Cortex of kidney (tissue), 1 donor: ENCODE measurements around the gene AKAP12.

ENCODE experiments used
- DNase-seq: peaks from one replicate; lab custom pipeline; 2025; lab: John Stamatoyannopoulos, UW

Gene AKAP12, protein sequence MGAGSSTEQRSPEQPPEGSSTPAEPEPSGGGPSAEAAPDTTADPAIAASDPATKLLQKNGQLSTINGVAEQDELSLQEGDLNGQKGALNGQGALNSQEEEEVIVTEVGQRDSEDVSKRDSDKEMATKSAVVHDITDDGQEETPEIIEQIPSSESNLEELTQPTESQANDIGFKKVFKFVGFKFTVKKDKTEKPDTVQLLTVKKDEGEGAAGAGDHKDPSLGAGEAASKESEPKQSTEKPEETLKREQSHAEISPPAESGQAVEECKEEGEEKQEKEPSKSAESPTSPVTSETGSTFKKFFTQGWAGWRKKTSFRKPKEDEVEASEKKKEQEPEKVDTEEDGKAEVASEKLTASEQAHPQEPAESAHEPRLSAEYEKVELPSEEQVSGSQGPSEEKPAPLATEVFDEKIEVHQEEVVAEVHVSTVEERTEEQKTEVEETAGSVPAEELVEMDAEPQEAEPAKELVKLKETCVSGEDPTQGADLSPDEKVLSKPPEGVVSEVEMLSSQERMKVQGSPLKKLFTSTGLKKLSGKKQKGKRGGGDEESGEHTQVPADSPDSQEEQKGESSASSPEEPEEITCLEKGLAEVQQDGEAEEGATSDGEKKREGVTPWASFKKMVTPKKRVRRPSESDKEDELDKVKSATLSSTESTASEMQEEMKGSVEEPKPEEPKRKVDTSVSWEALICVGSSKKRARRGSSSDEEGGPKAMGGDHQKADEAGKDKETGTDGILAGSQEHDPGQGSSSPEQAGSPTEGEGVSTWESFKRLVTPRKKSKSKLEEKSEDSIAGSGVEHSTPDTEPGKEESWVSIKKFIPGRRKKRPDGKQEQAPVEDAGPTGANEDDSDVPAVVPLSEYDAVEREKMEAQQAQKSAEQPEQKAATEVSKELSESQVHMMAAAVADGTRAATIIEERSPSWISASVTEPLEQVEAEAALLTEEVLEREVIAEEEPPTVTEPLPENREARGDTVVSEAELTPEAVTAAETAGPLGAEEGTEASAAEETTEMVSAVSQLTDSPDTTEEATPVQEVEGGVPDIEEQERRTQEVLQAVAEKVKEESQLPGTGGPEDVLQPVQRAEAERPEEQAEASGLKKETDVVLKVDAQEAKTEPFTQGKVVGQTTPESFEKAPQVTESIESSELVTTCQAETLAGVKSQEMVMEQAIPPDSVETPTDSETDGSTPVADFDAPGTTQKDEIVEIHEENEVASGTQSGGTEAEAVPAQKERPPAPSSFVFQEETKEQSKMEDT (N-terminal part only)

DNA sequence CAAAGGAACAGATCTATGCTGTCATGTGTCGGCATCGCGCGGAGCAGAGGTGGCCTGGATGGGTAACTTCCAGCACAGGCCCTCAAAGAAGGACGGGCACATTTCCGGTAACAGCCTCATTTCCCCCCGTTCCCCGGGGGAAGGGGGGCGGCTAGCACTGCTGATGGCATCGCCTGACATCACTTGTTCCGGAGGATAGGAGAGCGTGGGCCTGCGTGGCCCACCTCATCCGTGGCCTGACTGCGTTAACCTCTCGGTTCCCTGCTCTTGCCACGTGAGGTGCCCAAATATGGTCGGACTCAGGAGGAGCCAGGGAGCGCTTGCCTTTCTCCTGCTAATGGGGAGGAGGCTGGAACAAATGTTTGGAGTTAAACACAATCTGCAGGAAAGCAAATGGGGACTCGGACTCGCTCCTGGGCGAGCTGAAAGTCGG is at the start of gene AKAP12:
AKAP12 (plus strand) TSS at position 365 of the 433 bp plus-strand sequence. CDS start 596 bp downstream, outside the sequence.
- DNase-seq = no peak

DNA sequence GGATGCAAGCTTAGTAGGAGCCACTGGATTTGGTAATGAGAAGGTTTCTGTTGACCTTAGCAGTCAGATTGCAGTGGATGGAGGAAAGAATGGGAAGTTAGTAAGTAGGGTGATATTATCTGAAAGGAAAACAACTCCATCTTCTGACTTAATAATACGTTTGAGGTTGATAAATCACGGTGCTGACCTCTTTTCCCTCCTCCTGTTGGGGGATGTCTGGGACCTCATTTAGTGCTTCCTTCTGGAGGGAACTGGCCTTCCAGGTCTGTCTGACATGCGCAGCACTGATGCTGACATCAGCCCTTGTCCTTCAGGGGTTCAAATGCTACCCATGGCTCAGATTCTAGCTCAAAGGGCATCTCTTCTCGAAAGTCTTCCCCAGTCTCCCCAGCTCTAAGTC is 48.2 kb upstream of the AKAP12 start:
- DNase-seq = no peak

DNA sequence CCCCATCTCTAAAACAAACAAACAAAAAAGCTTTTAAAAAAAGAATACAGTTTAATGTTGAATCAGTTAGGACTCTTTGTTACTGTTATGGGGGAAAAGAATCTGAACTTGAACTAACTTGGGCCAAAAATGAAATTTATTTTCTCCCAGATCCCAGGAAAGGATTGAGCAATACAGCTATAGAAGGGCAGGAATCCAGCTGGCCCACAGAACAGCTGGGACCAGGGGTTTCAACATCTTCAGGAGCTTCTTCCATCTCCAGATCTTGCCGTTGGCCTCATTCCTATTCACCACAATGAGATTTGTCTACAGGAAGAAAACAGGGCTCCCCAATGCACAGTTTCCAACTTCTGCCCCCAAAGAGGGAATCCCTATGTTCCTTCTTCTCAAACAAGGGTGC is 43.2 kb upstream of the AKAP12 start:
- no peak for DNase-seq

DNA sequence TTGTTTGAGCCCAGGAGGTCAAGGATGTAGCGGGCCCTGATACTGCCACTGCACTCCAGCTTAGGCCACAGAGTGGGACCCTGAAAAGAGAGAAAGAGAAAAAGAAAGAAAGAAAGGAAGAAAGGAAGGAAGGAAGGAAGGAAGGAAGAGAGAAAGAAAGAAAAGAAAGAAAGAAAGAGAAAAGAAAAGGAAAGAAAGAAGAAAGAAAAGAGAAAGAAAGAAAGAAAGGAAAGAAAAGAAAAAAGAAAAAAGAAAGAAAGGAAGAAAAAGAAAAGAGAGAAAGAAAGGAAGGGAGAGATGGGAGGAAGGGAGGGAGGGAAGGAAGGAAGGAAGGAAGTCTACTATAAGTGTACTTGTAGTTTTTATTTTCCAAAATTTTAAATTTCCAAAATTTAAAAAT is 42.2 kb upstream of the AKAP12 start:
- no peak for DNase-seq

DNA sequence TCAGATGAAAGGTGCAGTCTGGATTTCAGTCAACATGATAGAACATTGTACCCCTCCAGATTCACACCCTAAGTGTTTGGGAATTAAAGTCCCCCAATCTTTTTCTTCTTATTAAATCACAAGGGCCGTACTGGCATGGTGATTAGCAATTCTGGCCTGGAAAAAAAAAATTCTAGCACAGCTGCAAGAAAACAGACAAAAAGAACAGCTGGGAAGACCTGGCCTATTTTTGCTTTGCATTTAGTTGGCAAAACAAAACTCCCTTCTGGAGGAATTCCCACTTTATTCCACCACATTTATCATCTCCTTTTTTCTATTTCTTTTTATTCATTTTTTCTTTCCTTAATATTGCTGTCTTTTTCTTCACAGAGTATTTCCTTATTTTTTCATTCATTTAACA is 39.8 kb upstream of the AKAP12 start:
- no peak for DNase-seq

DNA sequence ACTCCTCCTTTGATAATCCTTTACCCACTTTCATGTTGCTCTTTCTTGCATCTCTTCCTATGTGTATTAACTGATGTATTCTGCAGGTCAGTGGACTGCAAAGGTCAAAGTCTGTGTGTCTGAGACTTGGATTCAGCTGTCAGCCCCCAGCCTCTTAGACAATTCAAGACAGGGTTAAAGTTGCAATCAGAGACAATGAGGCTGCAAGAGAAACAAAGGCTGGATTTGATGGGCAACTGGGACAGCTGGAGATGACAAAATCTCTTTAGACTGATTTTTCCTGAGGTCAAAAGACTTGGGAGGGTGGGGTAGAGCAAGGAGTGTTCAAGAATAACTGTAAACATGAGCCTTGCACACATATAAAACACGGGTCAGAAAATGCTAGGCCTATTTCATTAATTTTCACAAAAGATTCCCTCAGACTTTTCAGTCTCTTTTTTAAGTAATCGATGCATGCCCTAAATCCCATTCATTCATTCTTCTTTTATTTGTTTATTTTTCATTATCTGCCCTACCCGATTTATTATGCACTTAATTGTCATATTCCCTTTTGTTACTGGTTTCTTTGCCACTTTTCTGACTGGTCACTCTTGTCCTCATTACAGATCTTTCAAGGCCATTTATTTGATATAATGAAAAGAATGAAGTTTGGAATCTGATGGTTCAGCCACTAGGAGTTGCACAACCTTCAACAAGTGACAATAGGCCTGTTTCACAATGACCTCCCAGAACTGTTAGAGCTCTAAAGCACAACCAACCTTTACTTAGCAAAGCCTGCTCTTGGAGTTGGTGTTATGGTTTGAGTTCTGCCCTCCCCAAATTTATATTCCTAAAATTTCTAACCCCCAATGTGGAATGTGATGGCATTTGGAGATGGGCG is 33.8 kb upstream of the AKAP12 start:
- DNase-seq = no peak

DNA sequence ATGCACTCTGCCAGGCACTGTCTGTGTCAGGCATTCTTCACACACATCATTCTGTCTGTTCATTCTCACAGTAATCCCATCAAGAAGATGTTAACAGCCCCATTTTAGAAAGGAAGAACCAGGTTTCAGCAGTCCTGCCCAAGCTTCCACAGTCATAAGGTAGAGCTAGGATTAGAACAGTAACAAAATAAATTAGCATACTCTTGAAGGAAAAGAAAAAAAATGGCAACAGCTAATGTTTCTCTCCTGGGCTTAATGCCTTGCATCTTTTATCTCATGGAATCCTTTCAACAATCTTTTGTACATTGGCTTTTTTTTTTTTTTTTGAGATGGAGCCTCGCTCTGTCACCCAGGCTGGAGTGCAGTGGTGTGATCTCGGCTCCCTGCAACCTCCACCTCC is 32.1 kb upstream of the AKAP12 start:
- no peak for DNase-seq

DNA sequence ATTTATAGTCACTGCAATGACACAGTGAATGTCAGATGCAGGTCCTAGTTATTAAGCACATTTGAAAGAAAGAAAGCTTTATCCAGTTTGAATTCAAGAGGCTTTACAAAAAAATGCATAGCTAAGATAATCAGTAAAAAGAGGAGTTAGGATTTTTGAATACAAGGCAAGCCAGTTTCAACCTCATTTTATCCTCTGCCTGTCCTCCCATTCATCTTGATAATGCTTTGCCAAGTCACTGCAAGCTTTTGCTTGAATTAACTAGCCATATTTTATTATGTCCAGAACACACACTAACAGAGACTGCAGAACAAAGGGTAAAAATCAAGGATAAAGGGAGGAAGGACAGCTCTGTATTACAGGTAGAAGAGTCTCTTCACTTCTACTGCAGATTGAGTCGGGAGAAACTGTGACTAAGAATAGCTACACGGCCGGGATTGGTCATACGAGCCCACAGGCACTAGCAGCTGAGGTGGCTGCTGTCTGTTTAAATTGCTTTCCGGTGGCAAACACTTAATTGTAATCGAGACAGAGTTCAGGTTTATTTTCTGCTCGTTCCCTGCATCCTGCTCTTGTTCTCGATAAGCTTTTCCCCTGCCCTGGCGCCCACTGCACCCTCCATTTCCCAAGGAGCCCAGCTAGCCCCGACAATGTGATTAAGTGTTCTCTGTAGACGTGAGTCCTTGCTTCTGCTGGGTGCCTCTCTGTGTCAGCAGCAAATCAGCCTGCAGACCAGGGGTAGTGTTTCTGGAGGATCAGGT is 30.5 kb upstream of the AKAP12 start:
- no peak for DNase-seq

DNA sequence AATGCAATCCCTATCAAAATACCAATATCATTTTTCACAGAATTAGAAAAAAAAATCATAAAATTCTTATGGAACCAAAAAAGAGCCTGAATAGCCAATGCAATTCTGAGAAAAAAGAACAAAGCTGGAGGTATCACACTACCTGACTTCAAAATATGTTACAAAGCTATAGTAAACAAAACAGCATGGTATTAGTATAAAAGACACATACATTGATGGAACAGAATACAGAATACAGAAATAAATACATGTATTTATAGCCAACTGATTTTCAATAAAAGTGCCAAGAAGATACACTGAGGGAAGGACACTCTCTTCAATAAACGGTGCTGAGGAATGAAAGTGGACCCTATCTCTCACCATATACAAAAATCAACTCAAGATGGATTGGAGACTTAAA is 28.7 kb upstream of the AKAP12 start:
- no peak for DNase-seq

DNA sequence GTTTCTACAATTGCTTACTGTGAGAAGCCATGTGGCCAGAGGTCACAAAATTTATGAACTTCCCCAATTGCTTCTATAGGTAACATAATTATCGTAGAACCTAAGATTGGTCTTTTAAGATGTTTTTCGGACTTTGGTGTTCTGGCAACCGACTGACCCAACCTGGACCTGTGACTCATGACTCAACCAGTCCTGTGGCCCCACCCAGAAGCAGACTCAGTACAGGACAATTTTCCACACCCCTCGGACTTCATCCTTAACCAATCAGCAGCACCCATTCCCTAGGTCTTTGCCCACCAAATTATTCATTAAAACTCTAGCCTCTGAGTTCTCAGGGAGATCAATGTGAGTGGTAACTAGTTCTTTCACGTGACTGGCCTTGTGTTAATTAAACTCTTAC is 26.4 kb upstream of the AKAP12 start:
- no peak for DNase-seq

DNA sequence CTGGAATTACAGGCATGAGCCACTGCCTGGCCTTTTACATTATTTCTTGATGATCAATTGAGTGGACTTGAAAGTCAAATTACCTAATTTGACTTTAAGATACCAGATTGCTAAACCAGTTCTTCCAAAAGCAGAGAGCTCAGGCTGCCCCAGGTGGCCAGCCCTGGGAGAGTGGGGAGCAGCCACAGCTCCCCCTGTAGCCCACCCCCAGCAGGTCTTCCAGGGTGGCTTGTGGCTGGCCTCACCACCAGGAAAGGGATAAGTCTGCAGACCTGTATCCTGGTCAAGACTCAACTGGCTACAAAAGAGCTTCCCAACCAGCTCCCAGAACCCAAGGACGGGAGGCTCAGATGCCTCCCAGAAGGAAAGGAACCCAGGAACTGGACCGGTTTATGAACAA is 23.8 kb upstream of the AKAP12 start:
- DNase-seq = no peak

DNA sequence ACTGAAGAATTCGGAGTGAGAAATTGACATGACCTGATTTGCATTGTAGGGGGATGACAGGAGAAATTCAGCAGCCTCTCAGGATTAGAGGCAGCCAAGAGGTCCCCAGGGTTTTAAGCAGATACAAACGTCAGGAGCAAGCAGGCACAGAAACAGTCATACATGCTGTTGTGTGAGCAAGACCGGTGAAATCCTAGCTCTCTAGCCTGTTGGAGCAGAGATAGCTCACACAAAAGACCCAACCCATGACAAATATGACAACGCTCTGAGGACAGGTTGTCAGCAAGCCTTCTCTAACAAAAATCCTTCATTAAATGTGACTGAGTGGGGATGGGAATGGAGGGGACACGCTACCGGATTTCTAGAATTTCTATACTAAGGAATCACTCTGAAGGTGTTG is 23.0 kb upstream of the AKAP12 start:
- no peak for DNase-seq

DNA sequence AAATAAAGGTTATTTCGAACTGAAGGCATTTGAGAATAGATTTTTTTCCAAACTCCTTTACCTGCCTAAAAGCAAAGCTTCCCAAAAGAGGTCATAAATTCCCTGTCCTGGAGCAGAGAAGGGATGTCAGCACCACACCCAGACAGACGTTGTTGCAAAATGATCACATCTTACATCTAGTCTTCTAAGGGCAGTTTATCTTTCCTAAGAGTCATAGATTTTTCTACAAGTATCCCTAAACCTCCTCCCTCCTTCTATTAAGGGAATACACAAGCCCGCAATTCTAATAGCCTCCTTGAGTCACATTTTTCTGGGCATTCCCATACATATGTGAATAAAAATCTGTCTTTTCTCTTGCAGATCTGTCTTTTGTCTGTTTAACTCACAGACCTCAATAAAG is 20.6 kb upstream of the AKAP12 start:
- DNase-seq = no peak

DNA sequence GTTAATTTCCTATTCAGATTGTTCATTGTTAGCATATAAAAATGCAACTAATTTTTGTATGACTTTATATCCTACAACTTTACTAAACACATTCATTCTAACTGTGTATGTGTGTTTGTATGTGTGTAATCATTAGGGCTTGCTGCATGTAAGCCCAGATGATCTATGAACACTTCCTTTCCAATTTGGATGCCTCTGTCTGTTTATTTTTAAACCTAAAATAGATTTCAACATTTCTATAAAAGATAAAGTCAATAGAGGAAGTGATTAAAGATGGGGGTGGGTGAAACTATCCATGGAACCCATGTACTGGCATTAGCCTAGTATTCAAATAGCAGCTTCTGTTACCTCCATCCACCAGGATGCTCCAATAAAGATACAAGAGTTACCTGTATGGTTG is 15.7 kb upstream of the AKAP12 start:
- DNase-seq = no peak

DNA sequence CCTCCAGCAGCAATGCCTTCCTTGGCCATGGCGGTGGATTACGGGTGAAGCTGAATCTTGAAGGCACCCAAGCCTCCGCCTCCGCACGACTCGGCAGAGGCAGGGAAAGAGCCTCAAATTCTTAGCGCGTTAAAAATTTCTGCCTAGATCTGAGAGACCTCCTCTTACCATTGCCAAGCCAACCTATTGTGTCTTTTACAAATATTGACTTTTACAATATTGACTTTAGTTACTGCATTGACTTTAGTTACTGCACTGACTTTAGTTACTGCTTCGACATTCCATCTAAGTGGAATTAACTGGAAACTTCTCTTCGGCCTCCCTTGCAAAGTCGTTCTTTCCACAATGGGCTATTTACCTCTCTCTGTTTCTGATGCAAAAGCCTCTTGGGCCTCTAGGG is 13.8 kb upstream of the AKAP12 start:
- DNase-seq = no peak

DNA sequence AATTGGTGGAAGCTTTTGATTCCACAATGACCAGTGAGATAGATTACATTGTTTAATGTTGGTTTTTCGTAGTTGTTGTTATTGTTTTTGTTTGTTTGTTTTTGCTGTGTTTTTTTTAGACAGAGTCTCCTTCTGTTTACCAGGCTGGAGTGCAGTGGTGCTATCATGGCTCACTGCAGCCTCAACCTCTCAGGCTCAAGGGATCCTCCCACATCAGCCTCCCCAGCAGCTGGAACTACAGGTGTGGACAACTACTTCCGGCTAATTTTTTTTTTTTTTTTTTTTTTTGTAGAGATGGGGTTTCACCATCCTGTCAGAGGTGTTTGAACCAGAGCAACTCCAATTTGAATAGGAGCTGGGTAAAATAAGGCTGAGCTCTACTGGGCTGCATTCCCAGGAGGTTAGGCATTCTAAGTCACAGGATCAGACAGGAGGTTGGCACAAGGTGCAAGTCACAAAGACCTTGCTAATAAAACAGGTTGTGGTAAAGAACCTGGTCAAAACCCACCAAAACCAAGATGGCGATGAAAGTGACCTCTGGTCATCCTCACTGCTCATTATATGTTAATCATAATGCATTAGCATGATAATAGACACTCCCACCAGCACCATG is 10.9 kb upstream of the AKAP12 start:
- DNase-seq = no peak

DNA sequence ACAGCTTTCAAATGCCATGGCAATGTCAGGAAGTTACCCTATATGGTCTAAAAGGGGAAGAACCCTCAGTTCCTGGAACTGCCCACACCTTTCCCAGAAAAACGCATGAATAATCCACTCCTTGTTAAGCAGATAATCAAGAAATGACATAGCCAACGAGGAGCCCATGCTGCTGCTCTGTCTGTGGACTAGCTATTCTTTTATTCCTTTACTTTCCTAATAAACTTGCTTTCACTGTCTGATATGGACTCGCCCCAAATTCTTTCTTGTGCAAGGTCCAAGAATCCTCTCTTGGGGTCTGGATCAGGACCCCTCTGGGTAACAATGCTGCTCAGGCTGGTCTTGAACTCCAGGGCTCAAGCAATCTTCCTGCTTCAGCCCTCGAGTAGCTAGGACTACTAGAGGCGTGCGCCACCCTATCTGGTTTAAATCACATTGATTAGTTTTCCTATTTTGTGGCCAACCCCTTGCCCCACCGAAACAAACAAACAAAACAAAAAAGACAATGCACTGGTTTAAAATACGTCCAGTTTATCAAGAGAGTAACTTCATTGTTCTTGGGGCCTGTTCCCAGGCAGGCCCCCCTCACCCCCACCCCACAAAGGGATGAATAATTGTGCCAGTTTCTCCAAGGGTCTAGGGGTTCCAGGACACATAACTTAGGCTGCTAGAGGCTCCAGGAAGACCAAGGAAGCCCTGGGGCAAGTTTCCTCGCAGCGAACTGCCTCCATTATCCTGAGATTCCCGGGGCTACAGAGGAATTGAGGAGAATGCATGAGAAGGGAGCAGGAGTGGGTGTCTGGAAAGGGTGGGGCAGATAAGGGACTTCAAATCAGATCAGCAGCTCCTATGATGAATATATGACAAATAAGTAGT is 10.1 kb upstream of the AKAP12 start:
- no peak for DNase-seq

DNA sequence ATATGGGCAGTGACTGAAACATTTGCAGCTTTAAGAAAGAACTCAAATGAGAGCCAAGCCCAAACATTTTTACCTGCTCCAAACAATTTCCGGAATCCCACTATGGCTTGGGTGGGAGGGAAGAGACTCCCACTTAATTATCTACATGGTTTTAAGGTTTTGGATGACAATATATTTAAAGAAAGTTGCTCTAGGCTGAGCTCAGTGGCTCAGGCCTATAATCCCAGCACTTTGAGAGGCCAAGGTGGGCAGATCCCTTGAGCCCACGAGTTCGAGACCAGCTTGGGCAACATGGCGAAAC is 9.5 kb upstream of the AKAP12 start:
- DNase-seq = no peak

DNA sequence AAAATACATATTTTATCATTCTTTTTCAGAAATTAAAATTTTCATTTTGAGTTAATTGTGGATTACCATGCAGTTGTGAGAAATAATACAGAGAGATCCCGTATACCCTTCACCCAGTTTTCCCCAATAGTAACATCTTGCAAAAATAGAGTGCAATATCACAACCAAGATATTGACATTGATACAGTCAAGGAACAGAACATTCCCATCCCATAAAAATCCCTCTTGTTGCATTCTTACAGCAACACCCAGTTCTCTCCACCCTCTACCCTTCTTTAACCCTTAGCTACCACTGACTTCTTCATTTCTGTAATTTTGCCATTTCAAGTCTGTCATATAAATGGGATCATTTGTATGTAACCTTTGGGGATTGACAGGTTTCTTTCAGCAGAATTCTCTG is 6.9 kb upstream of the AKAP12 start:
- DNase-seq = no peak
